ENCODE measurements around the gene PRR5.
"Not testable (repeated sequence)": the region's sequence is repeated elsewhere in the genome, so short reads cannot be mapped to it uniquely, and the experiment has no call there.

PRR5 gene

DNA sequence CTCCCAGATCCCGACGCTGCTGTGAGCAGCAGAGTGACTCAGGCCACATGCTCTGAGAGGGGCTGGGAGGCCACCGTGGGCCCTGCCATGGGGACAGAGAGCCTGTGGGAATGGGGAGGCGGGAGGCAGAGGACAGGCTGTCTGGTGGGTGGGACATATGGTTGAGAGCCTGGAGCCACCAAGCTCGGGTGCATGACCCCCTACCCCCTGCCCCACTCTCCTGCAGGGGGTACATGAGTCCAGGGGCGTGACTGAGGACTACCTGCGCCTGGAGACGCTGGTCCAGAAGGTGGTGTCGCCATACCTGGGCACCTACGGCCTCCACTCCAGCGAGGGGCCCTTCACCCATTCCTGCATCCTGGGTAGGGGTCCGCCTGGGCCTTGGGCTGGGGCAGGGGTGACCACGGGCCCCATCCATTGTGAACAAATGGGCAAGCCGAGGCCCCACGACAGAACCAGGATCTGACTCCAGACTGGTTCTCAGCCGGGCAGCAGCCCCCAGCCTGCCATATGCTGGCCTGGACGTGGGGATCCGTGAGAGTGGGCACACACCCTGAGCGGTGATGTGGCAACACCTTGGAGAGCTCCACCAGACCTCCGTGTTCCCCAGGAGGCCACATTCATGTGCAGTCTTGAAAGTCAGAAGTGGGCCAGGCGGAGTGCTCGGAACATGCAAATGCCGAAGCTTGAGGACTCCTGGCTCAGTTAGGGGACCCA is 33.0 kb downstream of the PRR5 start:
- no peak for DNase-seq (ENCODE audit: low read depth in 2 of 2)

DNA sequence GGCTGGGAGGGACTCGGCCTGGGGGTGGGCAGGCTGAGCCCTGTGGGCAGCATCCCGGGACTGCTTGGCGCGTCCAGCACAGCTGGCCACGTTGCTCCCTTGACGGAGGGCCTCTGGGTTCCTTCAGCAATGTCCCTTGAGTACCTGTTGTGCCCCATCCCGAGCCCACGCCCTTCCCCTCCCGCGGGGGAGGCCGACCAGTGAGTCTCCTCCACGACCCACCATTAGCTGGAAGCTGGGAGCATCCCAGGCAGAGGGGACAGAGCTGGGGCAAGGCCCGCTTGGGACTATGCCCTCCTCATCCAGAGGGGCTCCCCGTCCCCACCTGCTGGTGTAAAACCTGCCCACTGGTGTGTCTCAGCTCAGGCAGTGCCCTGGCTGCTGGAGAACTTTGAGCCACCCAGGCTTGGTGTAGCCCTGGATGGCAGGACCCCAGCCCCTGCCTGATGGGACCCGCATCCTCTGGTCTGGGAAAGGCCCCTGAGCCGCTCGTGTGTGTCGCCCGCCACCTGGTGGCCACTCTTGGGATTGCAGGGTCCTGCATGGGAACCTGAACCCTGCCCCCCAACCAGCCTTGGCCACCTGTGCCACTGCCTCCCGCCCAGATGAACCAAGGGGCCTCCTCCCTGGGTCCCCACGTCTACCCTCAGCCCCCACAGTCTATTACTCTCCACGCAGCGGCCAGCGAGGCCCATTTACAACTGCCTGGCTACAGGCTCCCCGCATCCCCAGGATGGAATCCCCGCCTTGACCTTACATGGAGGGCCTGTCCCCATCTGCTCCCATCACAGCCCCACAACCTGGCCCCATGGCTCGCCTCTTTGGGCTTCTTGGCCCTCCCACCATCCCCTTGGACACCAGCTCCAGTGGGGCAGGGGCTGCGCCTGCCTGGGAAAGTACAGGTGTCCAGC is 33.8 kb downstream of the PRR5 start:
- peak; percentile 72 to 90 for DNase-seq (ENCODE audit: low read depth in 2 of 2)

DNA sequence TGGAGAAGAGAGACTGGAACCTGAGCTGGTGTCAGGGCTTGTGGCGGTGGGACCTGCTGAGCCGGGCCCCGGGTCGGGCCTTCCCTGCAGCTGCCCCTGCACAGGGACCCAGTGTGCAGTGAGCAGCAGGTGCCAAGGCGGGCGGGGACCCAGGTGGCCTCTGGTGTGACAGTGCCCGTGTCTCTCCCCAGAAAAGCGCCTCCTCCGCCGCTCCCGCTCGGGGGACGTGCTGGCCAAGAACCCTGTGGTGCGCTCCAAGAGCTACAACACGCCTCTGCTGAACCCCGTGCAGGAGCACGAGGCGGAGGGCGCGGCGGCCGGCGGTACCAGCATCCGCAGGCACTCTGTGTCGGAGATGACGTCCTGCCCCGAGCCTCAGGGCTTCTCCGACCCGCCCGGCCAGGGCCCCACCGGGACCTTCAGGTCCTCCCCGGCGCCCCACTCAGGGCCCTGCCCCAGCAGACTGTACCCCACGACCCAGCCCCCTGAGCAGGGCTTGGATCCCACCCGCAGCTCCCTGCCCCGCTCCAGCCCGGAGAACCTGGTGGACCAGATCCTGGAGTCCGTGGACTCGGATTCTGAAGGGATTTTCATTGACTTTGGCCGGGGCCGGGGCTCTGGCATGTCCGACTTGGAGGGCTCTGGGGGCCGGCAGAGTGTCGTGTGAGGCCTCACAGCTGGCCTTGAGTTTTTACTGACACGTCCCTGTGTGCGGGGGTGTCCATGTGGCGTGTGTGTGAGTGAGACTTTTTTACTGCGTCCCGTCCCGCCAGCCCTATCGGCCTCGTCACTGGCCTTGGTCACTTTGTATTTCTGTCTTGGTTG is 34.8 kb downstream of the PRR5 start:
- DNase-seq (ENCODE audit: low read depth in 2 of 2): no peak

DNA sequence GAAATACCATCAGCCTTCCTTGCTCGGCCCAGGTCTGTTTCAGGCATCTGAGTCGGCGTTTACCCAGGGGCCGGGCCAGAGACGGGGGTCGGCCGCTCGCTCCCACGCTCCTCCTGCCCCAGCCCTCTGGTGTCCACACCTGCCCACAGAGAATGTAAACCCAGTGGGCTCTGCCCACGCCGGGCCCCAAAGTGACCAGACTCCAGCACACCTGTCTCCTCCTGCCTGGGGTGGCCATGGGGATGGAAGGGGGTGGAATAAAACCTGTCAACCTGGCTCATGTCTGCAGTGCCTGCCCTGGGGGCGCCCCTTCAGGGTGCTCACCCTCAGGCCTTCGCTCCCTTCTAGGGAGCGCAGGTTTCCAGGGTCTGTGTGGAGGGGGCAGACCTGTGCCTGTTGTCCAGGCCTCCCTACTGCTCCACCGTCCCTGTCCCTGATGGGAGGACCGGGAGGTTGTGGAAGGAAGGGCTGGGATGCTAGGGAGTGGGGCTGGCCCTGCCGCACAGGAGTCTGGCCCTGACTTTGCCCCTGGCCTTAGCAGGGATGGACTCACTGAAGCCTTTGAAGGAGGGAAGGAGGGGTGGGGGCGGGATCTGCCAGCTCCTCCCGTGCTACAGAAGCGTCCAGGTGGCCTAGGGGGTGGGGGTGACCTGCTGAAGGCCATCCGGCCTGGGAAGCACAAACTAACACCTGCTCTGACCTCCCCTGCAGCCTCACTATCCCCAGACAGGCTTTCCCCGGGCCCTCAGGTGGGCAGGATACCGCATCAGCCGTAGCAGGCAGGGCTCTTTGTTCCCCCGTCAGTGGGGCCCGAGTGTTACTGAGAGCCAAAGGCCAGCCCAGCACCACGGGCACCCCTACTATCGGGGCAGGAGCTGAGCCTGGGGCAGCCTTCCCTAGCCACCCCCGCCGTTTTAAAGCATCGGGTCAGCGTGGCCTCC is 35.7 kb downstream of the PRR5 start:
- DNase-seq (ENCODE audit: low read depth in 2 of 2): no peak

DNA sequence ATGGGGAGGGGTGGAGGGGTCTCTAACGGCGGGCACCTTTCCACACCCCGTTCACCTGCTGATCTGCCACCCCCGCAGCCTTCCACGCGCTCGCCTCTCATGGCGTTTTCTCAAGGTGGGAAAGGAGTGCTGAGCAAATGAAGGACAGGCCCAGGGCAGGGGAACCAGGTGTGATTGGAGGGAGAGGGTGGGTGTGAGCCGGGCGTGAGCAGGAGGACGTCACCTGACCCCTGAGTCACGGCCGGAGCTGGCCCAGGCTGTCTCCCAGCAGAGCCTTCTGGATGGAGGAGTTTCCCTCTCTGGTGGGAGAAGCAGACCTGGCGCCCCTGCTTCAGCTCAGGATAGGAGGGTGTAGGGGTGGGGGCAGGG is 36.3 kb downstream of the PRR5 start:
- no peak for DNase-seq (ENCODE audit: low read depth in 2 of 2)

DNA sequence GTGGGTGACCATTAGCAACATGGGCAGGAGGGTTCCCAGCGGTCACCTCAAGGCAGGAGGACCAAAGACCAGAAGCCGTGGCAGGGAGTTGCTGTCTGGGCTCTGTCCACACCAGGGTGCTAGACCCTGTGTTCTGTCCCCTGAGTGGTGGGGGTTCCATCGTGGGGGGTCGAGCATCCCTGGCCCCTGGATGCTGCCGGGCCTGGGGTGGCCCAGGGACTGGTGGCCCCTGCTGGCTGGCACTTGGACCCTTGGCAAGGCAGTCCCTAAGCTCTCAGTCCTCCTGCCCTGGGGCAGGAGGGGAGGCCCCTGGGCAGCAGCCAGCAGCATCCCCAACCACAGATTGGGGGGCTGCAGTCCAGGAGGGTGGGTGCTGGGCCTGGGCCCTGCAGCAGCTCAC is 37.0 kb downstream of the PRR5 start:
- DNase-seq (ENCODE audit: low read depth in 2 of 2): no peak

DNA sequence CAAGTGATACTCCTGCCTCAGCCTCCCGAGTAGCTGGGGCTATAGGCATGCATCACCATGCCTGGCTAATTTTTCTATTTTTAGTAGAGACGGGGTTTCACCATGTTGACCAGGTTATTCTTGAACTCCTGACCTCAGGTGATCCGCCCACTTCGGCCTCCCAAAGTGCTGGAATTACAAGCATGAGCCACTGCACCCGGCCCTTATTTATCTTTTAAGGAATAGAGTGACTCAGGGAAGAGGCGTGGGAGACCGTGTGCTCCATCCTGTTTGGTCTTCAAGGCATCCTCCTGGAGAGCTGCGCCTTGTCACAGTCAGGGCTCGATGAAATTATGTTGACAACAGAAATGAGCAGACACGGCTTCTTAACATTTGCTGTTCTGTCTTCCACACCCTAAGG is 37.7 kb downstream of the PRR5 start:
- DNase-seq (ENCODE audit: low read depth in 2 of 2): not testable (repeated sequence)

DNA sequence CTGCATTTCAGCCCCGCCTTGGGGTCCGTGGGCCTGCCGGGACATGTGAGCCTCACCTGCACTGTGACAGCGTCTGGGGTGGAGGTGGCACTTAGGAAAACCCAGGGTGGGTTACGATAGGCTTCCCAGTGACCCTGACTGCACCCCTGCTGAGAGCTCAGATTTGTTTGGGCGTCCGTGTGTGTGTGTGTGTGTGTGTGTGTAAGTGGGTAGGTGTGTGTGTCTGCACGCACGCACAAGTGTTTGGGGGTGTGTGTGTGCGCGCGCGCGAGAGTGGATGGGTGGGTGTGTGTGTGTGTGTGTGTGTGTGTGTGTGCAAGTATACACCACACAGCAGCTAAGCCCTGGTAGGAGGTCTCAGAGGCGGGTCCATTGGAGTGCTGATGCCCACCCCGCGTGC is 38.3 kb downstream of the PRR5 start:
- DNase-seq (ENCODE audit: low read depth in 2 of 2): no peak

DNA sequence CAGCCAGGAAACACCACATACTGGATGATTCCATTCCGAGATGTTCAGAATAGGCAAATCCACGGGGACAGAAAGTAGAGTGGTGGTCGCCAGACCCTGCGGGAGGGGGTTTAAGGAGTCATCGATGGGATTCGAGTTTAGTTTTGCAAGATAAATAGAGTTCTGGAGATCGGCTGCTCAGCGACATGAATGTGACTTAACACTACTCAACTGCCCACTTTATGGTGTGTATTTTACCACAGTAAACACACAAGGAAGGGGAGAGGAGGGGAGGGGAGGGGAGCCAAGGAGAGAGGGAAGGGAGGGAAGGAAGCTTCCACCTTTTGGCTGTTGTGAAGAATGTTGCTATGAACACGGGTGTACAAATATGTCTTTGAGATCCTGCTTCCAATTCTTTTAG is 39.9 kb downstream of the PRR5 start:
- no peak for DNase-seq (ENCODE audit: low read depth in 2 of 2)

DNA sequence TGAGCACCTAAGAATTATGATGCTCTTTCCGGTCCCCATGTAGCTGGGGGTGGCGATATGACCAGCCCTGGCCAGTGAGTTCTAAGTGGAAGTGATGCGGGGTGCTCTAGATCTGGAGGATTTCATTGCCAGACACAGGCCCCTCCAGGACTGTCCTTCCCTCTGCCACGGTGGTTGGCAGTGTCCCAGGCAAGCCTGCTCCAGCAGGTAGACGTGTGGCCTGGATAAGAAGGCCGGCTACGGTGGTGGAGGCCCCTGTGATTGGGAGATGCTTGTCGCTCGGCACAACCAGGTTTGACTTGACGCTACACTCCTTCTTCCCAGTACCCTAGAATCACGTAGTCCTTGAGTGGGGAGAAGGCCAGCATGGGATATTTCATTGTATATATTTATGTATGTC is 41.2 kb downstream of the PRR5 start:
- DNase-seq (ENCODE audit: low read depth in 2 of 2): no peak

DNA sequence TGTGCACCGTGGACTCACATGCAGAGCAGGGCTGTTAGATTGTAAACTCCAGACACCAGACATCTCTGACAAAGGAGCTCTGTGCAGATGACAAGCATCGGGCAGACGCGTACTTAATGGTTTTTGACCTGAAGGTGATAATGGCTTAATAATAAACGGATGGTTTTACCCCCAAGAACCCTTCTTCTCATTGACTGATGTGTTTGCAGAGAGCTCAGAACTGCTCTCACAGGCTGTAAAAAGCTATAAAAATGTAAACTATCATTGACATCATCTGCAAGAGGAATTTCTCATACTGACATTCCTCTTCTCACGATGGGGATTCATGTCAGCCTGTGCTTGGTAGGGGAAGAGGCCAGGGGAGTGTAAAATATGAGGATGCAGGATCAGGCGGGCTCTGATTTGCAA is 41.8 kb downstream of the PRR5 start:
- no peak for DNase-seq (ENCODE audit: low read depth in 2 of 2)

DNA sequence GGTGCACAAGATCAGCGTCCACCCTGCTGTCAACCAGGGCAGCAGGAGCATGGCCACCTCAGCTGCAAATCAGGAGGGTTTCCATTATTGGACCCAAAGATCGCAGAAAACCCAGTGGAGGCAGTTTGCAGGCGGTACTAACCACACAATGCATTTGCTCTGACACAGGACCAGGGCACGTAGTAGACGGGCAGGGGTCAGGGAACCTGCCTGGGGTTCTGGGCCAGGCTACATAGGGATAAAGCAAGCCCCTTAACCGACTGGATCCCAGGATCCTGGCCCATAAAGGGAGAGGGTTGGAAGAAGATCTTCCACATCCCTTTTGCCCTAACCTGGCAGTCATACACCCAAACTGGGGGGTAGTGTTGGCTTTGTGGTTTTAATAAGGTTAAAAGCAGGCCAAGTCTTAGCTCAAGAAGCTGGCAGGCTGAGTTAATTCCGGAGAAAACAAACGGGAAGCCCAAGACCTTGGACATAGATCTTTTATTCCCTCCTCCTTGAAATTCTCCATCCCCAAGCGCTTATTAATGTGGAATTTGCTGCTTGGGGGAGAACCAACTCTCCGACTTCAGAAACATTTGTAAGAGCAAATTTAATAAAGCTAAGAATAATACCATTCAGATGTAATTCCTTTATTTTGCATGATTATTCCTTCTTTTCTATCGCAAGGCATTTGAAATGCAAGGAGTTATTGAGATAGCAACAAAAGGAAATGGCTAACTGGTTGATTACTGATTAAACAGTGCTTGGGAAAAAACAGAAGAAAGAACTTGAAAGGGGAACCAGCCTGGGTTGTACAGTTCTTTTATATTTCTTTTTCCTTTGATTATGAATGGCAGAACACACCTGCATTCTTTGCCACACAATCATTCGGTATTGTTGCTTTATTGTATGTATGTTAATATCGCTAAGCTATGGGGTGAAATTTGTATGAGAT is 44.1 kb downstream of the PRR5 start:
- no peak for DNase-seq (ENCODE audit: low read depth in 2 of 2)

DNA sequence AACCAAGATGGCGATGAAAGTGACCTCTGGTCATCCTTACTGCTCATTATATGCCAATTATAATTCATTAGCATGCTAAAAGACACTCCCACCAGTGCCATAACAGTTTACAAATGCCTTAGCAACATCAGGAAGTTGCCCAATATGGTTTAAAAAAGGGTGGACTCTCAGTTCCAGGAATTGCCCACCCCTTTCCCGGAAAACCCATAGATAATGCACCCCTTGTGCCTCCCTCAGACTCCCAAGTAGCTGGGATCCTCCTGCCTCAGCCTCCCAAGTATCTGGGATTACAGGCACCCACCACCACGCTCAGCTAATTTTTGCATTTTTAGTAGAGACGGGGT is 45.8 kb downstream of the PRR5 start:
- not testable (repeated sequence) for DNase-seq (ENCODE audit: low read depth in 2 of 2)

DNA sequence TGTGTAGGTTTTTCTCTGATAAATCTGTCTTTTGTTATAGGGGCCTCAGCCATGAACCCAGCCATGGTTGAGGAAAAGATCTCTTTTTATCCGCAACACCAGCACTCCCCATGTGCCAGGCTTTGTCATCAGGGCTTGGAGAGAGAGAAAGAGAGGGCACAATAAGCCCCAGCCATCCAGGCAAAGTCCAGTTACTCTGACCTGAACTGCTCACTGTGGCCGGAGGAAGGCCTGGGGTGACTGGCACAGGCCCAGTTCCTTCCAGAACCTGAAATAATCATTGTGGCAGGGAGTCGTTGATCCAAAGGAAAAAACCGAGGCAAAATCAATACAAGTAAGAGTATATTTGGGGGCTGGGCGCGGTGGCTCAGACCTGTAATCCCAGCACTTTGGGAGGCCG is 46.5 kb downstream of the PRR5 start:
- DNase-seq (ENCODE audit: low read depth in 2 of 2): no peak

DNA sequence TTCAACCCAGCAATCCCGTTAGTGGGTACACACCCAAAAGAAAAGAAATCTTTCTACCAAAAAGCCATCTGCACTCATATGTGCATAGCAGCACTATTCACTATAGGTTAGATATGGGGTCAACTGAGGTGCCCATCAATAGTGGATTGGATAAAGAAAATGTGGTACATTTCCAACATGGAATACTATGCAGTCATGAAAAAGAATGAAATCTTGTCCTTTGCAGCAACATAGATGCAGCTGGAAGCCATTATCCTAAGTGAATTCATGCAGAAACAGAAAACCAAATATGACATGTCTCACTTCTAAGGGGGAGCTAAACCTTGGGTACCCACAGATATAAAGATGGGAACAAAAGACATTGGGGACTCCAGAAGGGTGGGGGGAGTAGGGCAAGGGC is 48.5 kb downstream of the PRR5 start:
- DNase-seq (ENCODE audit: low read depth in 2 of 2): no peak

DNA sequence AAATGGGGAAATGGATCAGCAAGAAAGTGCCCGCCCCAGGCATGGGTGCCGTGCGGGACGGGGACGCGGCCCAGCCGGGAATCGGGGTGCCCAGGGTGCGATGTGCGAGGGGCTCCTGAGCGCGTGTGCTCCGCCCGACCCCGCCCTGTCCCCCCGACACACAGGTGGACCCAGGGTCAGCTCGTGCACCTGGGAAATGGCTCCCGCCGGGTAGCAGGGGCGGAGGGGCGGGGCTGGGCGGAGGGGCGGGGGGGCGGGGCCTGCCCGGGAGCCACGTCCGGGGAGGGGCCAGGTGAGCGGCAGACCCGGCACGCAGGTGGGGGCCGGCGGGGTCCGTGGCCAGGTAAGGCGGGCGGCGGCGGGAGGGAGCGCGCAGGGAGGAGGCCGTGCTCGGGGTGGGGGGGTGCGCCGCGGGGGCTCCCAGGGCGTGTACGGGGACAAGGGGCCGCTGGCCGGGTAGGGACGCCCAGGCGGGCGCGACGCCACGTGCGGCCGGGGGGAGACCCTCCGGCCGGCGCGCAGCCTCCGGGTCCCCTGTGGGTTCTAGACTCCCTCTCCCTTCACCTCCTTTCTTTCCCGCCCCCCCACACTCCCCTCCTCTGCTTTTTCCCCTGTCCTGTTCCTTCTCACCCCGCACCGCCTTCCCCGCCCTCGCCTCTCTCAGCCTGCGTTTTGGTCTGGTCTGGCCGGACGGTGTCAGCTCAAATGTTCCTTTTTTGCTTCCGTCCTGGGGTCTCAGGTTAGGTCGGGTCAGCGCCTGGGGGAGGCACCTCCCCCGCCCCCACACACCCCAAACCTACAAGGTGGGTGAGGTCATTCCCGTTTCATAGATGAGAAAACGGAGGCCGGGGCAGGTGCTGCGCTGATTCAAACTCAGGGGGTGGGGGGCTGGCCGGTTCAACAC is 50.5 kb downstream of the PRR5 start, which contains the start of gene ARHGAP8:
Gene ARHGAP8 (plus strand): TSS at position 291 of the 904 bp plus-strand sequence. CDS start 33,953 bp downstream, outside the sequence.
- DNase-seq (ENCODE audit: low read depth in 2 of 2): no peak

DNA sequence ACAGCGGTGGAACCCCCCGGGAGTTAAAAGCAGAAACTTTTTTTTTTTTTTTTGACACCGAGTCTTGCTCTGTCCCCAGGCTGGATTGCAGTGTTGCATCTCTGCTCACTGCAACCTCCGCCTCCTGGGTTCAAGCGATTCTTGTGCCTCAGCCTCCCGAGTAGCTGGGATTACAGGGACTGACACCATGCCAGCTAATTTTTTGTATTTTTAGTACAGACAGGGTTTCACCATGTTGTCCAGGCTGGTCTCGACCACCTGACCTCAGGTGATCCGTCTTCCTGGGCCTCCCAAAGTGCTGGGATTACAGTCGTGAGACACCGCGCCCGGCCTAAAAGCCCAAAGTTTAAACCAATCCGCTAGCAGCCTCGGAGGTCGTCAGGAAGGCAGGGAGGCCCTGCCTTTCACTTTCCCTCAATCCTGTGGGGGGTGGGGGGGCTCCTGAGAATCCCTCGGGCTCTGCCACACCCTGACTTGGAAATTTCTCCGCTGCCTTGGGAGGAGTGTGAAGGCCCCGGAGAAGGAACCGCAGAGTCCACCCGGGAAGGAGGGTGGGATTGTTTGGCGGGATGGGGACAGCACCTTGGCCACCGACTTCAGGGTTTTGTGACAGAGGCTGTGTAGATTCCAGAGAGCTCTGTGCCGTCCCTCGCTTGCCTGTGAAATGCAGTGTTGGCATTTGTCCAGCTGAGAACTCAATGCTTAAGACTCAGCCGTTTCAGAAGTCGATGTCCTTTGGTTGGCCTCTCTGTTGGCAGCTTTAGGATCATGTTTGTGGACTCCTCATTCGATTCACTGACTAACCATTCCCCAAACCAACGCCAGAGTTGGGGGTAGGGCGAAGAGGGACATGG is 51.4 kb downstream of the PRR5 start:
- DNase-seq (ENCODE audit: low read depth in 2 of 2): no peak

DNA sequence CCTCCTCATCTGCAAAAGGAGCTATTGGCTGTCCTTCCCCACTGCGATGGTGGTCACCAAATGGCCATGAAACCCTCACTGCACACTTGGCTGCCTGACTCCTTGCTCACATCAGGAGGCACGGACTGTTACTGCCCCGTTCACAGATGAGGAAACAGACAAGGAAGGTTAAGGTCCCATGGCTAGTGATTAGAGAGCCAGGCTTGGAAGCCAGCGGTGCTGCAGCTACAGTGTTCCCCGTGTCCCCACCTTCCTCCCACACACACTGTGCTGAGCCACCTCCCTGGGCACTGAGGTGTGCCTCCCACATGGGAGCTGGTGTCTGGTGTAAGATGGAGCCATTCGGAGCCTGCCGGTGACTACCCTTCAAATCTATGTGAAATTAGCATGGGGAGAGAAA is 53.0 kb downstream of the PRR5 start:
- DNase-seq (ENCODE audit: low read depth in 2 of 2): no peak
